Measurements from ENCODE around the gene LDHAL6B.

LDHAL6B gene

DNA sequence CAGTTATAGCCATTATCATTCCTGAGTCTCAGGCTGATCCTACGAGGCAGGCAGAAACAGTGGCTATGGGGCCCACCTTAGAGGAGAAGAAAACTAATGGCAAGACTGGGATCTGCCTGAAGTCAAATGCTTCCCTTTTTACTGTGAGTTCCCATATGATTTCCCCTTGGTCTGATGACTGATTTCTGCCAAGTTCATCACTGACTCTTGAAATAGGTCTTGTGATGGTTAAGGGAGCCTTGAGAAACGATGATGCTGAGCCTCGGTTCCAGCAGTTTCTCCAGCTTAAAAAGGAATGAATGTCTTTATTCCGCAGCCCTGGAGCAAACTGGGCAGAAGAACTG is 29.4 kb upstream of the LDHAL6B start:
- DNase-seq (ENCODE audit: low read depth, low spot score), result no peak

DNA sequence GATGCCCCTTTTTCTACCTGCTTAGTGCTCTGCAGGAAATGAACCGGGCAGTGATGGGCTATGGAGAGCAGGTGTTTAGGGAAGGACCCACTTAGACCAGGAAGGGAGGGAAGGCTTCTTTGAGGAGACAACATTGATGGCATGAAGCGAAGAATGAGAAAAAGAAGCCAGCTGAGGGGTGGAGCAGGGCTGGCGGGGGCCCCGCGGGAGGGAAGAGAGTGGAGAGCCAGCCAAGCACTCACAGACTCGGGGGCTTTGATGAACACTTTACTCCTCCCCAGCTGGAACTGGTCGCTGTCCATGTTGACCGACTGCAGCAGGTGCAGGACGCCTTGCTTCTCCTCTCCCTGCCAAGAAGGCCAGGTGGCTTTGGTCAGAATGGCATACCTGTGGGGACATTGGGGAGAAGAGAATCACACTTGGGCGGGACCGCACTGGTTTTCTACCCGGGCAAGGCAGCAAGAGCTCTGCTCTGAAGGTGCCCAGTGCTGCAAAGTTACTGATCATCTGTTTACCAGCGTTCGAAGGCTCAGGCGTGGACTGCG is 28.4 kb upstream of the LDHAL6B start:
- DNase-seq (ENCODE audit: low read depth, low spot score), result no peak

DNA sequence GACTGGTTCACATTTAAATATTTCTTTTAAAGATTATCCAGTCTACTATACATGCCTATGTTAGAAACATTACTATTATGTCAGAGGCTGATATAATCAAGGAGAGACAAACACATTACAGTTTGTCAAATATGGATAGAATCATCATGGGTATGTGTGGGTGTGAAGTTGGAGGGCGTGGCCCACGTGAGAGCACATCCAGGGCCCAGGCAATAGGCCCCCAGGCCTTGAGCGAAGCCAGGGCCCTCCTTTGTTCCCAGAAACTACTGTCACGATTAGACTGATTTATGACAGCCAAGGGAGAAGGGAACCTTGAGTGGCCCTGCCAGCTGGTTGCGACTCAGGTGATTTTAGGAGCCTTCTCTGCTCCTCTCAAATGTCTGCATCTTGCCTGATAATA is 26.9 kb upstream of the LDHAL6B start:
- no peak for DNase-seq (ENCODE audit: low read depth, low spot score)

DNA sequence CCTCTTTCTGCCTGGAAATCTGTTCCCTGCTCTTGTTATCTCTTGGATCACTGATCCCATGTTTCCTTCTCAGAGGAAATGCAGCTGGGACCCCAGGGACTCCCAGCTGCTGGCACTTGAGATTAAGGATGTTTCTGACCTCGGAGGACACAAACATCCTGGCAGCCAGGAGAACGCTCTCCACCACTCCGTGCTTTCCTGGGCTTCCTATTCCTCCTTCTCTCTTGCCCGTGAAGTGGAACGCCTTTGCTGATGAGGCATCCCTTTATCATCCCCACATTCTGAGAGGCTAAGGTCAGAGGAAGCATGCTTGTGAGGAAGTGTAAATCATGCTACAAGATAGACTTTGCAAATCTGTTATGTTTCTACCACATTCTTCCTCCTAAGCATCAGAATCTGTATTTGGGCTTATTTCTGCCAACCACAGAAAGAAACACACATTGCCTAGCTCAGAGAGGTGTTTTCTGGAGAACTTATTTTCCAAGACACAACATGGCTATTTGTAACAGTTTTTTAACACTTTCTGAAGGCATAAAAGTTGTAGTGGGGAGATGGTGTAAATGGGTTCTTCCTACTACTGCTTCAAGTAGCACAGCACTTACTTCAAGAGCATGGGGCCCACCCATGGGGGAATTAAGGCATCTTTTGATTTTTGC is 25.6 kb upstream of the LDHAL6B start:
- DNase-seq (ENCODE audit: low read depth, low spot score), result no peak

DNA sequence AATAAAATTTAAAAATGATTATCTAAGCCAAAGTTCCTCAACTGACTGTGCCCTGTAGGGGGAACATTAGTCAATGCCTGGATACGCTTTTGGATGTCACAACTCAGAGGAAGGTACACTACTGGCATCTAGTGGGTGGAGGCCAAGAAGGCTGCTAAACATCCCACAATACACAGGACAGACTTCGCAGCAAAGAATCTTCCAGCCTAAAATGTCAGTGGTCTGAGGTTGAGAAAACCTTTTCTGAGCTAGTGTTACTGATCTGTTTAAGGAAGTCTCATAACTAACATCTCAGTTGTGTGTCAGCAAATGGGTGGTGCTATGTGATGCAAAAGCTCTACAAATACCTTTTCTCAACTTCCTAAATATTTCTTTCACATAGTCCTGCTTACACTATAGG is 20.9 kb upstream of the LDHAL6B start:
- no peak for DNase-seq (ENCODE audit: low read depth, low spot score)

DNA sequence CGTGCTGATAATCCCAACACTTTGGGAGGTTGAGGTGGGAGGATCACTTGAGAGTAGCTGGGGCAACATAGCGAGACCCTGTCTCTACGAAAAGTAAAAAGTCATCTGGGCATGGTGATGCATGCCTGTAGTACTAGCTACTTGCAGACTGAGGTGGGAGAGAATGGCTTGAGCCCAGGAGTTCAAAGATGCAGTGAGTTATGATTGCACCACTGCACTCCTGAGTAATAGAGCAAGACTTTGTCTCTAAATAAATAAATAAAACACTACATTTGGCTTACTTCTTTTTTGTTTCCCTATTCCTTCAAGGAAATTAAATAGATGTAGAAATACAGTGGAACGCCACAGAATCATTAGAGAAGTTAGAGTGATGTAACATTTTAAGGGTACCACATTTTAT is 20.1 kb upstream of the LDHAL6B start:
- DNase-seq (ENCODE audit: low read depth, low spot score), result no peak

DNA sequence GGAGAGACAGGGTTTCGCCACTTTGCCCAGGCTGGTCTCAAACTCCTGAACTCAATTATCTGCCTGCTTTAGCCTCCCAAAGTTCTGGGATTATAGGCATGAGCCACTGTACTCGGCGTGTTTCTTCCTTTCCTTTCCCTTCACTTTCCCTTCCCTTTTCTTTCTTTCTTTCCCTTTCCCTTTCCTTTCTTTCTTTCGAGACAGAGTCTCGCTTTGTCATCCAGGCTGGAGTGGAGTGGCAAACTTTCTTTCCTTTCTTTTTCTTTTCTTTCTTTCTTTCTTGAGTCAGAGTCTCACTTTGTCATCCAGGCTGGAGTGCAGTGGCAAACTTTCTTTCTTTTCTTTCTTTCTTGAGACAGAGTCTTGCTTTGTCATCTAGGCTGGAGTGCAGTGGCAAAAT is 17.4 kb upstream of the LDHAL6B start:
- DNase-seq (ENCODE audit: low read depth, low spot score), result no peak

DNA sequence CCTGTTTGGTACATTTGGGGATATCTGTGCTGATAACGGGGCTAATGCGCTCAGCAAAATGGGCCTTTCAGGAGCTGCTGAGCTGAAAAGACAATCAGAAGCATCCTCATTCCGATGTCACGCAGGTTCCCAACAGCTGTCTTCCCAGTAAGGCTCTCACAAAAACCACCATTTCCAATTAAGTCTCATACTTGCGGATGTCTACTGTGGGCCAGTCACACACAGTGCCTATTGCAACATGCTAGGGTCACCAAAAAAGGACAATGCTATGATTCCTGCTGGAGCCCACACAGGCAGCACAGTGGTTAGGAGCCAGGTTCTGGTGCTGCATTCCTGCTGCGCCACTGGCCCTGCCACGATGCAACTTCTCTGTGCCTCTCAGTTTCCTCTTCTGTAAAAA is 16.4 kb upstream of the LDHAL6B start:
- DNase-seq (ENCODE audit: low read depth, low spot score), result no peak

DNA sequence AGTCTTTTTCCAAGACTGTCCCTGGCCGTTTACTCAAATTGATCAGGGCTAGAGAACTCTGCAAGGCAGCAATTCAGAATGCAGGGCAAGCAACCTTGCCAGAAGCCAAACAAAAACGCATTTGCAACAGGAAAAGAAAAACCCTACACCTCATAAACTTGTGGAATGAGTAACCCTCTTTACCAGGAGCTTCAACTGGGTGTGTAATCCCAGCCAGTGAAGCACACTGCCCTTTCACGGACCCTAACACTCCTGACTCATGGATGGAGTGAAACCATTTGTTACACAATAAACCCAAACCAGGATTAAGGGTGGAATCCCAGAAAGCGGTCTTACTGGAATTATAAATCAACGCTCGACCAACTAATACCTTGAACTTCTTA is 14.8 kb upstream of the LDHAL6B start:
- DNase-seq (ENCODE audit: low read depth, low spot score), result no peak

DNA sequence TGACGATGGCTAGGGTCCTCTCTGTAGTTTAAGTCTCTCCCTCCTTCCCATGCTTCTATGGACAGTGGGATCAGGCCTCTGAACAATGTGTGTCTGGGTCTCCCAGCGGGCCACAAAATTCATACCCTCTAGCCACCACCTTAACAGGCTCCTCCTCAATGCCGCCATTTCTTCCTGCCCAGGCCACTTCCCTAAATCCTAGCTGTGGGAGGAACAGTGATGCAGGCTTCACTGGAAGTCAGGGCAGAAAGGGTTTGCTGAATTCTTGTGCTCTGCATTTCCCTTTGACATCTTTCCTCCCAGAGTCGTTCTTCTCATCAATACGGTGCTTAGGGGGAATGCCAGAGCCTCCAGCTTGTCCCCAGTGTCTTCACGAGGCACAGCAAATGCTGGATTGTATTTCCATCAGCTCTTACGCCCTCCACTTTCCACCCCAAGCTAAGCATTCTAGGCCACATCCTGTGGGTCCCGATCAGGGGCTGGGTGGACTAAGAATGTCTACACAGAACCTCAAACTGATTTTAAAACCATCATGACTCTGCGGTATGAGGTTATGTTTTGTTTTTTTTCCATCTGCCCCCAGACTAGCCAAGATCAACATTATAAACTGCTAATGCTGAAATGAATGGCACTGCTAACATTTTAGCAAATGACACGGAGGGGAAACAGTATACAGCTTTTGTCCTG is 11.9 kb upstream of the LDHAL6B start:
- no peak for DNase-seq (ENCODE audit: low read depth, low spot score)

DNA sequence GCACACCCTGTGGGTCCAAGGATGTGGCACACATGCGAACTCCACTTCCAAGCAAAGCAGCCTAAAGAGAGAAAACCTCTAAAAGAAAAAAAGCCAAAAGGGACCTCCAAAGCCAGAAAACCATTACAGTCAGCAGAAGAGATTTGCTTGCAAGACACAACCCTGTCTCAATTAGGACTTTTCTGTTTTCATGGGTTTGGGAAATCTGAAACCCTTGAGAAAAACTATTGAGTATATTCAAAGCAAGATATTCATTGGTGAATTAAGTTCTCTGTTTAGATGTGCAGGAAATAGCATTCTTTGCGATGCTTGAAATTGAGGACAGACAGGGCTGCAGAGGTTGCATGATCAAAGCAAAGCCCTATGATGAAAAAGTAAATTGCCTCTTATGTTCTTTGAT is 10.2 kb upstream of the LDHAL6B start:
- DNase-seq (ENCODE audit: low read depth, low spot score), result no peak

DNA sequence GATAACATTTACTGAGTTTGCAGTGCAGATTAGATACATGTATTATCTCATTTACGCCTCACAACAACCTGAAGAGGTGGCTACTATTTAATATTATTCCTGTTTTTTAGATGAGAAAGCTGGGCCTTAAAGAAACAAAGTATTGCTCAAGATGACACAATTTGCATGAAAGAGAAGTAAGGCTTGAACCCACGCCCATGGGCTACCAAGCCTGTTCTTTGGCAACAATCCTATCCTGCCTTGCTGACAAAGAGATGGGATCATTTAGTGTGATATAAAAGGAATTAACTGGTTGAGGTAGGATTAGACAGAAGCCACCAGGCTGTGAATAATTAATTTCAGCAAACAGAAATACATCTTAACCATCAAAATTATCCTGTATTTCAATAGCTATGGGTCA is 9.2 kb upstream of the LDHAL6B start:
- no peak for DNase-seq (ENCODE audit: low read depth, low spot score)

DNA sequence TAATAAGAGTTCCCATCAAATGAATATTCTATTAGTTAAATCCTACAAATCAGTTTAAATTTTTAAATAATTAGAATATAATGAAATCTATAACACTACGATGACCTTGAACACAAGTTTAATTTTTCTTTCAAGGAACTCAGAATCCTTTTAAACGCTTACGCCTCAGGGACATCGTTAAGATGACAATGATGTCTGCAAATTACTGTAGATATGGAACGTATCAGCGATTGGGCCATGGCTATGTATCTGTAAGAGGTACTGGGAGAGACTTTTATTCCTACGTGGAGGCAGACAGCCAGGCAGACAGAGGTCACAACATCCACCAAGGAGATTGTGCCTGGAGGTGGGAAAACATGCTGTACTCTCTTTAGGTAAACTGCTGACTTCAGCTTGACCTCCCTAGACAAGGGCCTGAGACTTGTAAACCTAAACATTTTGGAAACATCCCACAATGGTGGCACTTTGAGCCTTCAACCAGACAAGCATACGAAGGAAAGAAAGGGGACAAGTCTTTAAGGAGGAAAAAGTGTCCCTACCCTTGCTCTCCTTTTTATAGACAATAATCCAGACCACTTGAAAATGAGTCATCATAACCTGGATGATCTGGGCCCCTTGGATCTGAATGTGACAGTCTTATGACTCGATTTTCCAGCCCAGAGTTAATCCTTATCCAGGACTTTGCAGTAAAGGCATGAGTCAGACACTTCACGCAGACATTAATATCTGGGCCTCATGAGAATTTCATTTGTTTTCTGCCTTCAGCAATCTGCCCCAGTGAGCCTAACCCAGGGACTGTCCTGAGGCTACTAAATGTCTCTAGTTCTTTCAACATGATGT is 6.8 kb upstream of the LDHAL6B start:
- no peak for DNase-seq (ENCODE audit: low read depth, low spot score)

DNA sequence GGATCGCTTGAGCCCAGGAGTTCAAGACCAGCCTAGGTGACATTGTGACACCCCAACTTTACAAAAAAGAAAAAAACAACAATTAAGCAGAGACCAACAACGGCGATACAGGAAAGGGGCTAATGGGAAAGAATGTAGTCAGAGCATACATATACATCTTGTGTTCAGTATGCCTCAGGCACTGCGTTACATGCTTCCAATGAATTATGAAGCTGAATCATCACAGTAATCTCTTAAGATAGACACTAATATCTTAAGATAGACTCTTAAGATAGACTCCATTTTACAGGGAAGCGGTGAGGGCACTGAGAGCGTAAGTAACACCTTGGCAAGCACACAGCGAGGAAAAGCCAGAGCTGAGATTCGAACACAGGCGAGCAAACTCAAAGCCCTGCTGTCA is 6.1 kb upstream of the LDHAL6B start:
- DNase-seq (ENCODE audit: low read depth, low spot score), result no peak

DNA sequence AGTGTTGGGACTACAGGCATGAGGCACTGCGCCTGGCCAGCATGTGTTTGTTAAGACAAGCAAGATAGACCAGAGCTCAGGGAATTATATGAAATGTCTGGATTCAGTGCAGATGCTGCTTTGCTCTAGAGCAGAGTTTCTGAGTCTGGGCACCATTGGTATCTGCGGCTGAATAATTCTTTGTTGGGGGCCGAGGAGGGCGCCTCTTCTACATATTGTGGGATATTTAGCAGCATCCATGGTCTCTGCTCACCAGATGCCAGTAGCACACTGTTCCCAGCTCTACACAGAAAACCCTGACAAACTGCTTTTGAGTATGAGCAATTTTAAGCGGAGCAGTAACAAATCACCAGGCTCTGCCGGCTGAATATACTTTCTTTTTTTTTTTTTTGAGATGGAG is 3.6 kb upstream of the LDHAL6B start:
- no peak for DNase-seq (ENCODE audit: low read depth, low spot score)

DNA sequence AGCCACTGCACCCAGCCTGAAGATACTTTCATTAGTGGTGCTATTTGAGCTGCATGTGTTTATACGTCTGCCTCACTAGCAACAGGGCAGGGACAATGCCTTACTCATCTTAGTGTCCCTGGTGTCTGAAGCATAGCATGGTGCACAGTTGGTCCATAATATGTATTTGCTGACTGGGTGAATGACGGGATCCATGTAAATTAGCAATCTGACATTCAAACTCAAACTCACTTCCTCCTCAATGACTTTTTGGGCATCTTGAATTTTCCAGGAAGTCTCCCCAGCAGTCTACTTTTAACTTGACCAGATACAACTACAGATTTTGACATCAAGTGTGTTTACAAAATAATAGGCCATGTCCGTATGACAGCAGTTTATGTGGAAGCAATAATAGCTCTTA is 3.0 kb upstream of the LDHAL6B start:
- DNase-seq (ENCODE audit: low read depth, low spot score), result no peak

DNA sequence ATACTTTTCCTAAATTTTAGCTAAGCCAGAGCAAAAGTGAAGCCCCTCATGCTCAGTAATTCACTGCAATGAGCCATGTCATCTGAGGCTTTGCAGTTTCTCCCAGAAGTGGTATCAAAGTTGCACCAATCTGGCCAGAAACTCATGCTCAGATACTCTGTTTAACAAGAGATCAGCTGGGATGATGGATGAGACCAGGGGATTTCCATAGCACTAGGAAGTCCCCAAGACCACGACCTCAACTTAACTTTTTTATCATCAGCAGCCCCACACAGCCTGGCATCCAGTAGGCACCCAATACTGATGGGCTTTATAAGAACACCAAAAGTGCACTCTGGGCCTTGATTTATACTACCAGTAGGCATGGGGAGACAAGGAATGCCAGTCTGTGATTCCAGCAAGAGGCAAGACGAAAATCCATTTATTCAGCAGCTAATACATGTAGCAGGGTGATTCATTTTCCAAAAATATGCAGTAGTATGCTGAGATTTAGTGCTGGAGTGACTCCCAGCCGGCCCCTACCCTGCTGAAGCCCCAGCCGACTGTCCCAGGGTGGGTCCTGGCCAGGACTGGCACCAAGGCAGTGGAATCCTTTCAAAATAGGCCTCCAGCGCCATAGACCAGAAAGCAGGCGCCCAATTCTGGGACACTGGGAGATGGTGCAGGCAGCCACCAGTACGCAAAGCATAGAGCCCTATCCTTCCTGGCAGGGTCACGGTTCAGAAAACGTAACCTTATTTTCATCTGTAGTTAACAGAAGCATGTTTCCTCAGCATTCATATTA is 612 bp upstream of the LDHAL6B start:
- DNase-seq (ENCODE audit: low read depth, low spot score), result no peak

DNA sequence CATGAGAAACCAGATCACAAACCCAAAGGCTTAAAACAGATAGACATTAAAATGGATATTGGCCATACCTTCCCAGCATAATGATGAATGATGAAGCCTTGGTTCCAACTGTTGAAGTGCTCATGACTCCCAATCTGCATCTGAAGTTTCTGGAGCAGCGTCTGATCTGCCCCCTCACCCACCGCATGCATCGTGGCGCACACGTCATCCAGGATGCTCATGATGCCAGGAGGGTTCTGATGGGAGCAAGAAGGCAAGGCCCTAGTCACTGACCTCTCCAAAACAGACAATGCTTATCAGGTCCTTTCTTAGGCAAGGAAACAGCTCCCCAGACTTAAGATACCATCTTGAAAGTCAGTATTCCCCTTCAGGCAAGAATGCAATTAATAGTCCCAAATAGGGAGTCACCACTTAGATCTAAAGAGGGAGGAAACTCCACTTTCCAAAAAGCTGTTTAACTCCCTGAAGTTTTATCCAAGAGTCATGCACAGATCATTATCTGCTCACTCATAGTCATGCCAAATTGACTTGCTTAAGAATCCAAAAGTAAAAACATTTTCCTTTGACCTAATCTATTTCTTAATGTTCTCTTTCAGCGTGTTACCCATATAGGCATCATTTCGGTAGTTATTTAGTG is 2.1 kb downstream of the LDHAL6B start:
- DNase-seq (ENCODE audit: low read depth, low spot score), result no peak

DNA sequence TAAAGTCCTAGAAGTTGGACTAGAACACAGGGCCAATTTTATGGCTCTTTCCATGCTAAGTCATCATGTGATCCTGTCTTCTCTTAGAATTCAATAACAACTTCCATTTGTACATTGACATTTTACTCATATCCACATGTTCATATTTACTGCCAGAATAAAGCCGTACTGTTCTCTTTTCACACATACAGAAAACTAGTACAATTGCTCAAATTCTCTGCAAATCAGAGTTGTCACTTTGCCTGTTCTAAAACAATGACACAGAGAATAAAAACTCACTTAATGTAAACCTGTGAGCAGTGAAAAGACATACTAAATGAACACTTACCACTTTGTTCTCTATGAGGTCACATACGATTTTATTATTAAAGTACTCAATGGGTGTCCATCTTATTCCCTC is 3.5 kb downstream of the LDHAL6B start:
- no peak for DNase-seq (ENCODE audit: low read depth, low spot score)

DNA sequence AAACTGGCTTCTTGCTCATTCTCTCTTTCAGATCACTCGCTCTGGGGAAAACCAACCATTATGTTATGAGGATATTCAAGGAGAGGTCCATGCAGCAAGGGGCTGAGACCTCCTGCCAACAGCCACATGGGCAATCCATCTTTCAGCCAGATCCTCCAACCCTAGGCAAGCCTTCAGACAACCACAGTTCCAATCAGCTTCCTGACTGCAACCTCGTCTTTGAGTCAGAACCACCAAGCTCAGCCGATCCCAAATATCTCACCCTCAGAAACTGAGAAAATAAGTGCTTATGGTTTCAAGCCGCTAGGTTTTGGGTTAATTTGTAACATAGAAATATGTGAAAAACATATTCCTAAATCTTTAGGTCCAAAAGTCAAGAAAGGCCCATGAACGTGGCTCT is 10.3 kb downstream of the LDHAL6B start:
- no peak for DNase-seq (ENCODE audit: low read depth, low spot score)

DNA sequence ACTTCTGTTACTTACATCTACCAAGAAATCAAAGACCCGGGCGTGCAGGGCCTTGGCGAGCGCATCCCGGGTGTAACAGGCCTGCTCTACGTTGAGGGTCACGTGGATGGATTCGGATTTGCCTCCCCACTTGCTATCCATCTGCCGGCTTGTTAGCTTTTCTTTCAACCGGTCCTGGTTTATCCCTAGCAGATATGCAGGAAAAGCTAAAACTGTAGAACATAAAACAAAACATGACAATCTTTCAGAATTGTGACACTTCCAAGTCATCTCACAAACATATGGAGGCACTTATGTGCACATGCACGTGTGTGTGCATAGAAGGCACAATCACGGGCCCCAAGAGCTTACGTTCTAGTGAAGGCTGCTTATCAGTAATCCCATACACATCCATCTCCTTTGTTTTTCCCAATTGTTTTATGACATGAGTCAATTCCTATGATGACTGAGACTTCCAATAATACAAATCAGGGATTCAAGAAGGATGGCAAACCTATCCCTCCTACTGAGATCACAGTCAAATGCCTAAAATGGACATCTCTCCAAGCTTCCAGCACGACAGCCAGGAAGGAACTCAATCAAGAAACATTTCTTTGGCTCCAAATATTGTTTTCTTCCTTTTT is 11.3 kb downstream of the LDHAL6B start:
- DNase-seq (ENCODE audit: low read depth, low spot score), result no peak
